A549 (cell line): ENCODE results near the gene RENBP. TPM values are rescaled to one million over a fixed set of nuclear protein-coding genes. Genes with fewer than 3 reads are reported as not detected.

ENCODE experiments used
- ATAC-seq, 2 experiments: fragments of 200-7000 bp in 1 of 2; fragments of >200 bp in 1 of 2; cut with Nextera tagmentation in 1 of 2; cut with Tn5 transposase in 1 of 2; 3 replicates each; pipeline versions ENCODE4 v1.8.0 to v1.9.1; 2018 to 2020; ENCODE audit warnings: mild to moderate bottlenecking in 1 of 2, moderate library complexity in 1 of 2
- CTCF ChIA-PET: fragments of 300-600 bp; sonication (Branson Sonifier 250); formaldehyde crosslinking; extraction: SDS; loops from one replicate; lab custom pipeline; 2021; ENCODE audit warnings: antibody characterized with exemption, inconsistent platforms; lab: Yijun Ruan, JAX
- POLR2A ChIA-PET: fragments of 350-600 bp; formaldehyde crosslinking; extraction: SDS; loops from one replicate; lab custom pipeline; 2021; ENCODE audit warnings: antibody characterized with exemption, inconsistent platforms; lab: Yijun Ruan, JAX
- DNase-seq, 2 experiments: peaks; one replicate each; pipeline versions ENCODE4 v3.0.0 to v3.0.0-alpha.2; 2011 to 2016; ENCODE audit warnings: low read depth in 1 of 2, low spot score in 1 of 2
- FAIRE-seq: peaks from 2 replicates; lab custom pipeline; 2011; peaks lifted over from hg19 to GRCh38; lab: Jason Lieb, UNC
- H3K27ac ChIP-seq, 2 experiments: fragments of >200 bp; sonication (Bioruptor Twin); formaldehyde crosslinking; 3 replicates each; pipeline ENCODE4 v1.5.1; 2016 to 2017
- H3K4me1 ChIP-seq: fragments of >200 bp; sonication (Bioruptor Twin); formaldehyde crosslinking; 3 replicates; pipeline ENCODE4 v1.6.1; 2016
- H3K4me2 ChIP-seq: fragments of >200 bp; sonication (Bioruptor Twin); formaldehyde crosslinking; 3 replicates; pipeline ENCODE4 v1.6.1; 2016
- H3K4me3 ChIP-seq: fragments of >200 bp; sonication (Bioruptor Twin); formaldehyde crosslinking; 3 replicates; pipeline ENCODE4 v1.5.1; 2016
- H3K9me3 ChIP-seq: fragments of >200 bp; sonication (Bioruptor Twin); formaldehyde crosslinking; 3 replicates; pipeline ENCODE4 v1.6.1; 2016
- BHLHE40 ChIP-seq: IDR thresholded peaks from 2 replicates; pipeline ENCODE4 v1.6.1; 2012; ENCODE audit warnings: low read depth, low read length, inconsistent platforms
- CBX2 ChIP-seq: fragments of 200-600 bp; sonication (generic); IDR thresholded peaks from 2 replicates; pipeline ENCODE4 v1.6.1; 2016; ENCODE audit warnings: low read depth, mild to moderate bottlenecking, borderline replicate concordance
- CEBPB ChIP-seq, 2 experiments: fragments of >200 bp in 1 of 2; sonication (Bioruptor Twin) in 1 of 2; formaldehyde crosslinking in 1 of 2; IDR thresholded peaks; 2 replicates each; pipeline ENCODE4 v1.6.1; 2012 to 2016
- EHMT2 ChIP-seq: fragments of 200-600 bp; sonication (generic); IDR thresholded peaks from 2 replicates; pipeline ENCODE4 v1.6.1; 2016; ENCODE audit warnings: antibody characterized with exemption, low read depth, mild to moderate bottlenecking, moderate library complexity
- ELK1 ChIP-seq: fragments of 150-350 bp; IDR thresholded peaks from 2 replicates; pipeline ENCODE4 v1.6.1; 2014; ENCODE audit warnings: low read depth, mild to moderate bottlenecking, low read length
- EP300 ChIP-seq, 2 experiments: fragments of >200 bp; sonication (Bioruptor Twin); formaldehyde crosslinking; IDR thresholded peaks; 2 replicates in 1 of 2; 3 replicates in 1 of 2; pipeline ENCODE4 v1.6.1; 2016 to 2017
- FOSB ChIP-seq: fragments of 250-450 bp; sonication (Bioruptor Pico); IDR thresholded peaks from 2 replicates; pipeline ENCODE4 v1.5.0; 2020; ENCODE audit warnings: mild to moderate bottlenecking, moderate library complexity
- FOSL2 ChIP-seq, 2 experiments: fragments of 450-650 bp in 1 of 2; fragments of >200 bp in 1 of 2; sonication (Bioruptor Twin) in 1 of 2; formaldehyde crosslinking; IDR thresholded peaks; 2 replicates each; pipeline versions ENCODE4 v1.5.0 to v1.6.1; 2016 to 2020; ENCODE audit warnings: mild to moderate bottlenecking in 1 of 2, moderate library complexity in 1 of 2
- HEYL ChIP-seq: fragments of 250-450 bp; sonication (Bioruptor Pico); IDR thresholded peaks from 2 replicates; pipeline ENCODE4 v1.8.0; 2021; ENCODE audit warnings: mild to moderate bottlenecking, moderate library complexity
- HOXA7 ChIP-seq: fragments of 250-450 bp; sonication (Bioruptor Pico); IDR thresholded peaks from 2 replicates; pipeline ENCODE4 v1.5.0; 2020; ENCODE audit warnings: mild to moderate bottlenecking, moderate library complexity
- HOXB13 ChIP-seq: fragments of 250-450 bp; sonication (Bioruptor Pico); IDR thresholded peaks from 2 replicates; pipeline ENCODE4 v1.5.0; 2020; ENCODE audit warnings: low read depth, mild to moderate bottlenecking, moderate library complexity
- KDM1A ChIP-seq: fragments of 200-600 bp; sonication (generic); IDR thresholded peaks from 2 replicates; pipeline ENCODE4 v1.6.1; 2016; ENCODE audit warnings: low read depth, mild to moderate bottlenecking
- MAZ ChIP-seq: fragments of 150-350 bp; IDR thresholded peaks from 2 replicates; pipeline ENCODE4 v1.6.1; 2014; ENCODE audit warnings: antibody characterized with exemption, low read depth, low read length, borderline replicate concordance
- NPAS2 ChIP-seq: fragments of 250-450 bp; sonication (Bioruptor Pico); IDR thresholded peaks from 2 replicates; pipeline ENCODE4 v1.8.0; 2022; ENCODE audit warnings: mild to moderate bottlenecking, moderate library complexity, borderline replicate concordance
- NR3C1 ChIP-seq: fragments of >200 bp; sonication (Bioruptor Twin); formaldehyde crosslinking; IDR thresholded peaks from 3 replicates; pipeline ENCODE4 v1.6.1; 2017
- POLR2AphosphoS2 ChIP-seq: conservative IDR thresholded peaks from 2 replicates; pipeline ENCODE4 v1.6.1; 2012; ENCODE audit warnings: low read length, improper control_type of control experiment, inconsistent platforms
- RARB ChIP-seq: fragments of 250-450 bp; sonication (Bioruptor Pico); IDR thresholded peaks from 2 replicates; pipeline ENCODE4 v1.8.0; 2021; ENCODE audit warnings: mild to moderate bottlenecking, moderate library complexity
- RNF2 ChIP-seq: fragments of 200-600 bp; sonication (generic); IDR thresholded peaks from 2 replicates; pipeline ENCODE4 v1.6.1; 2016; ENCODE audit warnings: low read depth, mild to moderate bottlenecking, antibody characterized with exemption, moderate library complexity, borderline replicate concordance
- SMC3 ChIP-seq: fragments of >200 bp; sonication (Bioruptor Twin); formaldehyde crosslinking; IDR thresholded peaks from 3 replicates; pipeline ENCODE4 v1.6.1; 2018; ENCODE audit warnings: inconsistent platforms
- TFCP2L1 ChIP-seq: fragments of 250-450 bp; sonication (Bioruptor Pico); IDR thresholded peaks from 2 replicates; pipeline ENCODE4 v1.5.0; 2021; ENCODE audit warnings: mild to moderate bottlenecking
- TP53 ChIP-seq: fragments of 250-450 bp; sonication (Bioruptor Pico); IDR thresholded peaks from 2 replicates; pipeline ENCODE4 v1.5.0; 2021; ENCODE audit warnings: mild to moderate bottlenecking, moderate library complexity
- ZFP36 ChIP-seq: fragments of 450-650 bp; IDR thresholded peaks from 2 replicates; pipeline ENCODE4 v1.6.1; 2014; ENCODE audit warnings: borderline replicate concordance; ENCODE audit not compliant: partially characterized antibody
- WGBS: methylation state at CpG from one replicate; pipeline ENCODE4 v1.1.6; 2017; ENCODE audit errors: missing lambda C conversion rate; 5-methylcytosine and 5-hydroxymethylcytosine counted together
- polyA plus RNA-seq, 4 experiments: library from polyadenylated mRNA; depleted of rRNA in 3 of 4; stranded (reverse); fragments of >200 nt; fragmentation: RNase III in 1 of 4; extraction: RNeasy Plus Mini Kit Qiagen cat#74134 plus additional on column Dnase treatment in 1 of 4; gene quantifications; 2 replicates in 3 of 4; 3 replicates in 1 of 4; pipeline ENCODE4 v1.2.3, GENCODE V29; 2011 to 2017
- TF ChIP-seq, protein P1 (sequence below): fragments of >200 bp; sonication (Bioruptor Twin); formaldehyde crosslinking; IDR thresholded peaks from 3 replicates; pipeline ENCODE4 v1.5.1; 2016

RENBP gene
- polyA plus RNA-seq, 2 of the 4 experiments (the other 2 are of a cell fraction) = not detected

DNA sequence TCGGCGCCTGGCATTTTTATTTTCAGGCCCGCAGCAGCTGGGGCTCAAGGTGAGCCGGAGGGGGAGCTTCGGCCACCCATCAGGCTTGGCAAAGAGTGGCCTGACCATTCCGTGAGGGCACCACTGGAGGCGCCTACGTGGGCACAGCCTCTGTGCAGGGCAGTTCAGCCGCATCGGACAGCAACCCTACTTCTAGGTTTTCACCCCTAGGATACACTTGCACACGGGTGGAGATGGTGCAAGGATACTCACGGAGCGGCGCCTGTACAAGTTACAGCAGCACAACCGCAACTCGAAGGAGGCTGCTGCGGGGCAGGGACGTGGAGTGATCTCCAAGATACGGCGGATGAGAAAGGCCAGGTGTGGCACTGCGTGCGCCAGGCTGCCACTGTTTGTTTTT lies 16.3 kb upstream of the RENBP start:
- H3K27ac ChIP-seq = no peak overlapping the region
- TF ChIP-seq TP53 (CRISPR knock-in tag) (no peak), HOXB13 (CRISPR knock-in tag) (no peak), FOSB (CRISPR knock-in tag) (no peak), KDM1A (no peak), NPAS2 (no peak), POLR2AphosphoS2 (no peak), HOXA7 (CRISPR knock-in tag) (no peak), RNF2 (no peak), SMC3 (no peak), EHMT2 (no peak), RARB (CRISPR knock-in tag) (no peak), MAZ (no peak), CBX2 (no peak), FOSL2 (IDR thresholded peaks at IDR 0.05) (no peak), FOSL2 (CRISPR knock-in tag; IDR thresholded peaks at IDR 0.05) (no peak)
- TF ChIP-seq, protein P1, sequence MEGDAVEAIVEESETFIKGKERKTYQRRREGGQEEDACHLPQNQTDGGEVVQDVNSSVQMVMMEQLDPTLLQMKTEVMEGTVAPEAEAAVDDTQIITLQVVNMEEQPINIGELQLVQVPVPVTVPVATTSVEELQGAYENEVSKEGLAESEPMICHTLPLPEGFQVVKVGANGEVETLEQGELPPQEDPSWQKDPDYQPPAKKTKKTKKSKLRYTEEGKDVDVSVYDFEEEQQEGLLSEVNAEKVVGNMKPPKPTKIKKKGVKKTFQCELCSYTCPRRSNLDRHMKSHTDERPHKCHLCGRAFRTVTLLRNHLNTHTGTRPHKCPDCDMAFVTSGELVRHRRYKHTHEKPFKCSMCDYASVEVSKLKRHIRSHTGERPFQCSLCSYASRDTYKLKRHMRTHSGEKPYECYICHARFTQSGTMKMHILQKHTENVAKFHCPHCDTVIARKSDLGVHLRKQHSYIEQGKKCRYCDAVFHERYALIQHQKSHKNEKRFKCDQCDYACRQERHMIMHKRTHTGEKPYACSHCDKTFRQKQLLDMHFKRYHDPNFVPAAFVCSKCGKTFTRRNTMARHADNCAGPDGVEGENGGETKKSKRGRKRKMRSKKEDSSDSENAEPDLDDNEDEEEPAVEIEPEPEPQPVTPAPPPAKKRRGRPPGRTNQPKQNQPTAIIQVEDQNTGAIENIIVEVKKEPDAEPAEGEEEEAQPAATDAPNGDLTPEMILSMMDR = no peak
- TF ChIP-seq, all 56 proteins: peak for 0
- ChIA-PET CTCF (interaction anchor here (1.4 to 5.5 kb wide), 3 partner anchors 8 to 38 kb away, joined by 7 to 47 read pairs (median 18); no protein-coding TSS in a partner anchor), POLR2A (no interaction called here)
- 93% methylated on average over 22 of the region's 22 CpGs for WGBS
- H3K9me3 ChIP-seq = no peaks in the 10 kb centered on the region
- H3K4me3 ChIP-seq = no peak overlapping the region
- H3K4me2 ChIP-seq = no peak overlapping the region
- no peak for DNase-seq
- H3K4me1 ChIP-seq = no peaks in the 10 kb centered on the region
- FAIRE-seq = no peak
- no peak for ATAC-seq

DNA sequence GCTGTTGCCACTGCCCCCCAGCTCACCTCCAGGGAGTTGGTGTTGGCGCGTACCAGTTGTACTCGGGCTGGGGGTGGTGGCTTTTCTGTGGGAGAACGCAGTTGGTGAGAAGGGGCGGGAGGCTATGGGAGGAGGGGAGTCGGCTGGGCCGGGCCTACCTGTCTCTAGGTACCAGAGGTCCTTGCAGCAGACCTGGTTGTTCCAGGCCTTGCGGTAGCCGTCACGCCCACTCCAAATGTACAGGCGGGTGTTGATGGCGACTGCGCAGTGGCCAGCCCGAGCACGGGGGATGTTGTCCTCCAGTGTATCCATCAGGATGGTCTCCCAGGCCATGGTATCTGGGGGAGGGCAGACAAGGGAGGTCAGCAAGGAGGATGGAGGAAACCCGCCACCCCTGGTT lies 15.6 kb upstream of the RENBP start:
- no peak for ATAC-seq
- ChIA-PET POLR2A (no interaction called here), CTCF (interaction anchor here (2.5 to 5.5 kb wide), 2 partner anchors 11 to 13 kb away, joined by 7 to 47 read pairs; no protein-coding TSS in a partner anchor)
- Histone ChIP-seq H3K4me2 (no peak overlapping the region), H3K9me3 (no peaks in the 10 kb centered on the region), H3K4me1 (no peaks in the 10 kb centered on the region)
- 92% methylated on average over 14 of the region's 16 CpGs for WGBS
- FAIRE-seq = no peak
- TF ChIP-seq ELK1 = no peak
- TF ChIP-seq HOXA7 (CRISPR knock-in tag) = no peak
- no peak for TF ChIP-seq EHMT2
- TF ChIP-seq NR3C1 = no peak
- no peak for TF ChIP-seq CEBPB (IDR thresholded peaks at IDR 0.05)
- no peak for TF ChIP-seq TFCP2L1
- TF ChIP-seq, all 56 proteins: peak for 0
- H3K27ac ChIP-seq = no peak overlapping the region
- H3K4me3 ChIP-seq = no peak overlapping the region
- no peak for DNase-seq

GRCh38 chrX:153959649-153960048 lies 15.2 kb upstream of the RENBP start:
- no peaks in the 10 kb centered on the region for H3K4me1 ChIP-seq
- ChIA-PET CTCF (interaction anchor here (2.5 kb wide), 1 partner anchor 11 kb away, joined by 7 read pairs; no protein-coding TSS in a partner anchor), POLR2A (no interaction called here)
- no peak for DNase-seq
- no peak overlapping the region for H3K4me2 ChIP-seq
- TF ChIP-seq HEYL (CRISPR knock-in tag) = no peak
- TF ChIP-seq BHLHE40 = no peak
- no peak for TF ChIP-seq HOXB13 (CRISPR knock-in tag)
- TF ChIP-seq ZFP36 = no peak
- TF ChIP-seq EP300 (IDR thresholded peaks at IDR 0.05) = no peak
- H3K27ac ChIP-seq = no peak overlapping the region
- no peaks in the 10 kb centered on the region for H3K9me3 ChIP-seq
- no peak for ATAC-seq
- no peak overlapping the region for H3K4me3 ChIP-seq
- 90% methylated on average over 2 of the region's 15 CpGs for WGBS
- FAIRE-seq = no peak
